ENCODE data around the gene PIGP.

PIGP gene

DNA sequence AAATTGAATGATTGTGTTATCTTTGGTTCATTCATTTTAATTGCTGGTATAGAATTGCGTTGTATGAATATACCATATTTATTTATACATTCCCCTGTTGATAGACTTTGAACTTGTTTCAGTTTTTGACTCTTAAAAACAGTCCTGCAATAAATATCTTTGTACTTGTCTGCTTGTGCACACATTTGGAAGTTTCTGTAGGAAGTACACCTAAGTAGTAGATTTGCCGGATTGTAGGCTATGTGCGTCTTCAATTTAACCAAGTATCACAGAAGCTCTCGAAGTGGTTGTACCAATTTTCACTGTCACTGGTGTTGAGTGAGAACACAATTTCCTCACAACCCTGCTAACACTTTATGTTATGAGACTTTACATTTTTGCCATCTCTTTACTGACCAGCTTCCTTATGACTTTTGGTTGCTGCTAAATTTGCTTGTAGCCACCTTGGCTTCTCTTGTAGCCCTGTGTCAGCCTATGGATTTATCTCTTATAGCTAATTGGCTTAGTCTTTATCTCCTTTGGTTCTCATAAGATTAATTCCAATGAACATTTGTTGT is 2.4 kb upstream of the PIGP start:
- no peak for DNase-seq (ENCODE audit: low spot score)
- H3K4me3 ChIP-seq = no peak overlapping the region
- TF ChIP-seq, protein P1, sequence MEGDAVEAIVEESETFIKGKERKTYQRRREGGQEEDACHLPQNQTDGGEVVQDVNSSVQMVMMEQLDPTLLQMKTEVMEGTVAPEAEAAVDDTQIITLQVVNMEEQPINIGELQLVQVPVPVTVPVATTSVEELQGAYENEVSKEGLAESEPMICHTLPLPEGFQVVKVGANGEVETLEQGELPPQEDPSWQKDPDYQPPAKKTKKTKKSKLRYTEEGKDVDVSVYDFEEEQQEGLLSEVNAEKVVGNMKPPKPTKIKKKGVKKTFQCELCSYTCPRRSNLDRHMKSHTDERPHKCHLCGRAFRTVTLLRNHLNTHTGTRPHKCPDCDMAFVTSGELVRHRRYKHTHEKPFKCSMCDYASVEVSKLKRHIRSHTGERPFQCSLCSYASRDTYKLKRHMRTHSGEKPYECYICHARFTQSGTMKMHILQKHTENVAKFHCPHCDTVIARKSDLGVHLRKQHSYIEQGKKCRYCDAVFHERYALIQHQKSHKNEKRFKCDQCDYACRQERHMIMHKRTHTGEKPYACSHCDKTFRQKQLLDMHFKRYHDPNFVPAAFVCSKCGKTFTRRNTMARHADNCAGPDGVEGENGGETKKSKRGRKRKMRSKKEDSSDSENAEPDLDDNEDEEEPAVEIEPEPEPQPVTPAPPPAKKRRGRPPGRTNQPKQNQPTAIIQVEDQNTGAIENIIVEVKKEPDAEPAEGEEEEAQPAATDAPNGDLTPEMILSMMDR (IDR thresholded peaks at IDR 0.05) = no peak
- no peak overlapping the region for H3K27ac ChIP-seq

- peak overlapping the region in 1 of 2 donors; percentile 97 for H3K27ac ChIP-seq
- peak overlapping the region; percentile 79 for H3K4me3 ChIP-seq
- TF ChIP-seq, protein P1 (IDR thresholded peaks at IDR 0.05) = no peak
- DNase-seq (ENCODE audit: low spot score) = no peak
Measured at GRCh38 chr21:37074546-37074945, 1.7 kb upstream of the PIGP start.

GRCh38 chr21:37074197-37074510 is 1.3 kb upstream of the PIGP start:
- DNase-seq (ENCODE audit: low spot score) = no peak
- peak overlapping the region; percentile 97 to 98 for H3K27ac ChIP-seq
- TF ChIP-seq, protein P1 (IDR thresholded peaks at IDR 0.05) = no peak
- H3K4me3 ChIP-seq = peak overlapping the region; percentile 79

DNA sequence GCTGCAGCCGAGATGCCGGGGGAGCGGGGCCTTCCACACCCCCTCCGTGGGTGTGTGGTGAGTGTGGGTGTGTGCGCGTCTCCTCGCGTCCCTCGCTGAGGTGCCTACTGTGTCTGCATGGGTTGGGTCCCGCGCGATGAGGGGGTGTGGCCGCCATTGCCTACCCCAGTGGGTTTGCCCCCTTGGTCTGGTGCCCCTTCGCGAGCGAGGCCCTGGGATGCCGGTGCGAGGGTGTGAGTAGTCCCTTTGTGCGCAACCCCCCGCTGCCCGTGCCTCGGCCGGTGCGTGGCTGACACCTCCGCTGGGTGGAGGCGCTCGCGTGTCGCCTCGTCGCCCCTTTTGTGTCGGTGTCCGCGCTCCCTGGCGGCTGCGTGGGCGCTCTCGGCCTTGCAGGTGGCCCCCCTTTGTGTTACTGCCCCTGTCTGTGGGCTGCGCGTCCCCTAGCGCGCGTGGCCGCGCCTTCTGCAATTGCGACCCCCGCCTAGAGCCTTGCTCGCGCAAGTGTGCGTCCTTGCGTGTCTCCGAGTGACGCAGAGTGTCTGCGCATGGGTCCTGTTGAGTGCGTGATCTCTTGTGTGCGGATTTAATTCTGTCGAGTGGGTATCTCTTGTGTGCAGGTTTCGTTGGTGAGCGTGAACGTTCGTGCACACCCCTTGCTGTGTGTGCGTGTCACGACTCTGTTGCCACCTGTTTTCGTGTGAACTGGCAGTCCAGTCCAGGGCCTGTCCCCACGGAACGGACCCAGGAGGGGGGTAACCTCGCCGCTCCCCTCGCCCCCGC is 736 bp upstream of the PIGP start:
- TF ChIP-seq, protein P1 (IDR thresholded peaks at IDR 0.05) = no peak
- Histone ChIP-seq H3K27ac (peak overlapping the region; percentile 97 to 98), H3K4me3 (peak overlapping the region; percentile 79)
- peak; percentile 86 for DNase-seq (ENCODE audit: low spot score)

DNA sequence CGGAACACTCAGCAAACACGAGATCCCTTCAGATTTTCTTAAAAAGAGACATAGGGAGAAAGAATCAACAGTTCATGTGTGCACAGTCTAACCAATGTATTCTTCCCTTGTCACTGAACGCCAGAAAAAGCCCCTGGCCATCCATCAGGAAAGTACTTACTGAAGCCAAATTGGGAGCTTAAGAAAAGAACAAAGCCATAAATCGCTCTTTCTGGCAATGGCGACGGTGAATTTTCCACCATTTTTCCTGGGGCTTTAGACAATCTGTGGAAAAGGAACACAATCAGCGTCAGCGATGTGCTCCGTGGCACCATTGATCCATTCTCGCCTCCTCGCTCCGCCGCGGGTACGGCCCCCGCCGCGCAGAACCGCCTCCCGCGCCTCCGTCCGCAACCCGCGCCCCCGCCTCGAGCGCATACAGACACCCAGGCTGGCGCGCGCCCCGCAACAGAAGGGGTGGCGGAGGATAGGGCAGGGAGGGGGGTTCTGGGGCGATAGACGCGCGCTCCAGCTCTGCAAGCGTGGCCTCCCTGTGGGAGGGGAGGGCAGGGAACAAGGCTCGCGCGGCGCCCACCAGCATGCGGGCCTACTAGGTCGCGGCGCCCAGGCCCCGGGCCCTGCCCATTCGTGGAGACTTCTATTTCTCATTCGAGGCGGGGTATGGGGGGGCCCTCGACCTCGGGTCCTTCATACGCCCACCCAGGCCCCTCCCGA is 440 bp downstream of the PIGP start:
- Histone ChIP-seq H3K27ac (peak overlapping the region; percentile 97 to 98), H3K4me3 (peak overlapping the region; percentile 79)
- DNase-seq (ENCODE audit: low spot score) = no peak
- TF ChIP-seq, protein P1 (IDR thresholded peaks at IDR 0.05) = no peak

DNA sequence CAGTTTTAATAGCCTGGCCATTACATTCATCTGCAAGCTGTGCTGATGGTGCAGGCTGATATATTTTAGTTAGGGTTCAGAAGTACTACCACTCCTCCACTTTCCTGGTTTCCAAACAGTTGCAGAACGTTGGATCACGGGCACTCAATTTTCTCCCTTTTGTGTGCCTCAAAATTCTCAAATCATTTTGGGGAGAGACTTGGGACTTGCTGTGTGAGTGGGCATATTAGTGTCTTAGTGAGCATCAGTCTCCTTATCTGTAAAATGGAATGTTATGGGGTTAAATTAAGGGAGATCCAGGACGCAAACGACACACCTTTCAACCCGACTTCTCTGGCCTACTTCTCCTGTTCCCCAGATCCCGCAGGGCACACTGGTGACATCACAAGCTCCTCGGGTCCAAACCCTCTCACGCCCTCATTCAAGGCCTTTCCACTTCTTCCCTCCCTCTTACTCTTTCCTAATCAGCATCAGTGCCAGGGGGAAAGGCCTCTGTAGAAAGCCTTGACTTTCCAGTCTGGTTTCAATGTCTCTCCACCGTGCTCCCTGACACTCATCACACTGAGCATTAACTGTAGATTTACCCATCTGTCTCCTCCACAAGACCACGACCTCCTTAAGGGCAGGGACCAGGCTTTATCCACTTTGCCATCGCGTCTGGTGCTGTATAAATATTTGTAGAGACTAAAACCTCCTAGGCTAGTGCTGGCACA is 1.2 kb downstream of the PIGP start:
- TF ChIP-seq, protein P1 (IDR thresholded peaks at IDR 0.05) = no peak
- Histone ChIP-seq H3K4me3 (peak overlapping the region; percentile 79), H3K27ac (peak overlapping the region; percentile 97 to 98)
- DNase-seq (ENCODE audit: low spot score) = peak; percentile 87

Measured in coronary artery (tissue), 2 donors.